ENCODE results near the gene AAR2. TPM values are rescaled to one million over a fixed set of nuclear protein-coding genes. Genes with fewer than 3 reads are reported as not detected.

The AAR2 gene, protein sequence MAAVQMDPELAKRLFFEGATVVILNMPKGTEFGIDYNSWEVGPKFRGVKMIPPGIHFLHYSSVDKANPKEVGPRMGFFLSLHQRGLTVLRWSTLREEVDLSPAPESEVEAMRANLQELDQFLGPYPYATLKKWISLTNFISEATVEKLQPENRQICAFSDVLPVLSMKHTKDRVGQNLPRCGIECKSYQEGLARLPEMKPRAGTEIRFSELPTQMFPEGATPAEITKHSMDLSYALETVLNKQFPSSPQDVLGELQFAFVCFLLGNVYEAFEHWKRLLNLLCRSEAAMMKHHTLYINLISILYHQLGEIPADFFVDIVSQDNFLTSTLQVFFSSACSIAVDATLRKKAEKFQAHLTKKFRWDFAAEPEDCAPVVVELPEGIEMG
- 24.6 to 27.2 TPM (median 24.6 TPM) in 3 replicates for total RNA-seq
- long read RNA-seq, transcript AAR2-202 (4 exons, 2,689 nt) = minor isoform, 5 of 124 reads
- long read RNA-seq, transcript AAR2-201 (4 exons, 2,430 nt) = major isoform, 104 of 124 reads
- long read RNA-seq, partial matches to known transcripts = 6 of 124 reads
- long read RNA-seq, other reads (novel, unspliced or antisense) = 9 of 124 reads

DNA sequence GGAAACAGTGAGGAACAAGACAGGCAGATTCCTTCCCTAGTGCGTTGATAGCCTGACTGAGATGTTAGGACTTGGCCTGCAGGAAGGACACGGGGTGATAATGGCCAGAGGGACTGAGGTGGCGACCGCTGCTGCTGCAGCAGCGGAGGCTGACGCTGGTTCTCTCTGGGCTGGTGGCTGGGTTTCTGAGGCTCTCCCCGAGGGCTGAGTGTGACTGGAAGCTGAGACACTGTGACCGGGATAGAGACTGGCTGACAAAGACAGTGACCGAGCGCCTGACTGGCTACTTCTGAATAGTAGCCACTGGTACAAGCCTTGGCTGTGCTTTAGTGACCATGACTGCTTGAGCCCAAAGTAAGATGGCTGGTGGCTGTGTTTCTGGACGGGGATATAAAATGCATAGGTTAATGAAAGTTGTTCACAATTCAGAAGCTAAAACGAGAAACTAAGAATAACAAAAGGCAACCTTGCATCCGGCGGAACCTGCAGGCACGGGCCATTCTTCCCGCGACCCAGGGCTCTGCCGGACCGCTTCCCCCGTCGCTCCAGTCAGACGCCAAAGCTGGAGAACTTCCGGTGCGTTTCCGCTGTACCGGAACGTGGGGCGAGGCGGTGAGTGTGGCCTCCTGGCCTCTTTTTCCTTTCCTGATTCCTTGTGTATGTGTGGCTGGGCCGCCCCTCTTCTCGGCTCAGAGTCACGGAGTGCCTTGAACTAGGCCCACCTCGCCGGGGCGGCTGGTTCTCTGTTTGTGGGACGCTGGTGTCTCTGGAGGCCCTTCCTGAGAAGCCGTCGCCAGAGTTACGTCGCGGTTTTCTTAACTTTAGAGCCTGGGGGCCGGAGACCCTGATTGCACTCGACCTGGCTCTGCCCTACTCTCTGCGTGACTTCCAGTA, at the start of gene AAR2:
Gene AAR2, plus strand, starts transcription at position 587 of the 894 bp plus-strand sequence. CDS start 3,391 bp downstream, outside the sequence.
- H3K36me3 Mint-ChIP-seq (ENCODE audit: low read depth) = peaks cover 1% of the 10 kb centered on the region
- peak within 1 kb of the TSS; percentile 92 for H3K4me3 Mint-ChIP-seq (ENCODE audit: unreplicated experiment)
- H3K4me1 Mint-ChIP-seq (ENCODE audit: low read depth) = peaks cover 29% of the 10 kb centered on the region
- TF ChIP-seq, protein P1, sequence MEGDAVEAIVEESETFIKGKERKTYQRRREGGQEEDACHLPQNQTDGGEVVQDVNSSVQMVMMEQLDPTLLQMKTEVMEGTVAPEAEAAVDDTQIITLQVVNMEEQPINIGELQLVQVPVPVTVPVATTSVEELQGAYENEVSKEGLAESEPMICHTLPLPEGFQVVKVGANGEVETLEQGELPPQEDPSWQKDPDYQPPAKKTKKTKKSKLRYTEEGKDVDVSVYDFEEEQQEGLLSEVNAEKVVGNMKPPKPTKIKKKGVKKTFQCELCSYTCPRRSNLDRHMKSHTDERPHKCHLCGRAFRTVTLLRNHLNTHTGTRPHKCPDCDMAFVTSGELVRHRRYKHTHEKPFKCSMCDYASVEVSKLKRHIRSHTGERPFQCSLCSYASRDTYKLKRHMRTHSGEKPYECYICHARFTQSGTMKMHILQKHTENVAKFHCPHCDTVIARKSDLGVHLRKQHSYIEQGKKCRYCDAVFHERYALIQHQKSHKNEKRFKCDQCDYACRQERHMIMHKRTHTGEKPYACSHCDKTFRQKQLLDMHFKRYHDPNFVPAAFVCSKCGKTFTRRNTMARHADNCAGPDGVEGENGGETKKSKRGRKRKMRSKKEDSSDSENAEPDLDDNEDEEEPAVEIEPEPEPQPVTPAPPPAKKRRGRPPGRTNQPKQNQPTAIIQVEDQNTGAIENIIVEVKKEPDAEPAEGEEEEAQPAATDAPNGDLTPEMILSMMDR (IDR thresholded peaks at IDR 0.05) = no peak
- peak; percentile 85 for DNase-seq (ENCODE audit: low spot score)
- no peaks in the 10 kb centered on the region for H3K9me3 Mint-ChIP-seq (ENCODE audit: low read depth)
- peak within 1 kb of the TSS; percentile 97 for H3K27ac Mint-ChIP-seq (ENCODE audit: unreplicated experiment)
- no peaks in the 10 kb centered on the region for H3K27me3 Mint-ChIP-seq (ENCODE audit: low read depth)

DNA sequence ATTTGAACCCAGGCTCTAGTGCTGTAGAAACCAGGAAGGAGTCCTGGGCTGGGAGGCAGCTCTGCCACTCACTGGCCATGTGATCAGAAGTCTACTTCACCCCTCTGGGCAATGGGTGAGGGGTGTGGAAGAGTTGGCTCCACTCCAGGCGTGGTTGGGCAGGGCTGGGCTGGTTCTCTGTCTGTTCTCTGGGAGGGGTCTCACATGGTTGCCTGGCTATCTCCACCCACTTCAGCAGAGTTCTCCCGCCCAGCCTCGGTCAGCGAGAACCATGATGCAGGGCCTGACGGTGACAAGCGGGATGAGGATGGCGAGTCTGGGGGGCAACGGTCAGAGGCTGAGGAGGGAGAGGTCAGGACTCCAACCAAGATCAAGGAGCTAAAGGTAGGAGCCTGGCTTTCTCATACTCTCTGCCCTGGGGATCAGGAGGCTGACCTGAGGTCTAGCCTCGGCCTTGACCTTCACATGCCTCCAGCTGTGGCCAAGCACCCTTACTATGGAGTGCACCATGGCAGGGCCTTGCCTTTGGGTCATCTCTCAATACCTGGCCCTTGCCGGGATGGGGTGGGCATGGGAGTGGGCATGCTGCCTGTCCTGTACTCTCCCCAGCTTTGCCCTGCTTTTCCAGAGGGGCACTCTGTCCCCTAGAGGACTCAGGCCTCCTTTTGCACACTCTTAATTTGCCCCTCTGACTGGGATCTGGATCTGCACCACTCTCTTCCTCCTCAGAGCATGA, 42.1 kb upstream of the AAR2 start:
- no peak for DNase-seq (ENCODE audit: low spot score)
- Mint-ChIP-seq H3K4me3 (ENCODE audit: unreplicated experiment) (no peak overlapping the region), H3K36me3 (ENCODE audit: low read depth) (peaks cover 37% of the 10 kb centered on the region), H3K27ac (ENCODE audit: unreplicated experiment) (no peak overlapping the region), H3K9me3 (ENCODE audit: low read depth) (no peaks in the 10 kb centered on the region), H3K4me1 (ENCODE audit: low read depth) (no peaks in the 10 kb centered on the region), H3K27me3 (ENCODE audit: low read depth) (no peaks in the 10 kb centered on the region)
- TF ChIP-seq, protein P1 (IDR thresholded peaks at IDR 0.05) = no peak

DNA sequence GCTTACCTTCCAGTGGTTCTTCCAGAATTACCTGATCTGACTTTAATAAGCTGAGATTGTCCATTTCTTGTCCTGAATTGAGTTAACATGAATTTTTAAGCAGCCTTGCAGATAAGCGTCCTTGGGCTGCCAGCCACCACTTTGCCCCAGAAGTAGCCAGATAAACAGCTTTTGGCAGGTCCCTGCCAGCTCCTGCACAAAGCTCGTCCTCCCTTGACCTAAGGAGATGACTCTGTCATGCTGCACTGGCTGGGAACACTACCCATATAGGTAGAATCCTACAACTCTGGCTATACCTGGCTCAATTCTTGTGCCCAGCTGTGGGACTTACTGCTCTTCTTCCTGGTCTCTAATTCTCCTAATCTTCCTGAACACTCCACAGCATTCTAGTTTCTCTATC, 39.6 kb upstream of the AAR2 start:
- Mint-ChIP-seq H3K4me1 (ENCODE audit: low read depth) (no peaks in the 10 kb centered on the region), H3K36me3 (ENCODE audit: low read depth) (peaks cover 25% of the 10 kb centered on the region), H3K9me3 (ENCODE audit: low read depth) (no peaks in the 10 kb centered on the region), H3K27me3 (ENCODE audit: low read depth) (no peaks in the 10 kb centered on the region), H3K4me3 (ENCODE audit: unreplicated experiment) (no peak overlapping the region), H3K27ac (ENCODE audit: unreplicated experiment) (no peak overlapping the region)
- TF ChIP-seq, protein P1 (IDR thresholded peaks at IDR 0.05) = no peak
- no peak for DNase-seq (ENCODE audit: low spot score)

DNA sequence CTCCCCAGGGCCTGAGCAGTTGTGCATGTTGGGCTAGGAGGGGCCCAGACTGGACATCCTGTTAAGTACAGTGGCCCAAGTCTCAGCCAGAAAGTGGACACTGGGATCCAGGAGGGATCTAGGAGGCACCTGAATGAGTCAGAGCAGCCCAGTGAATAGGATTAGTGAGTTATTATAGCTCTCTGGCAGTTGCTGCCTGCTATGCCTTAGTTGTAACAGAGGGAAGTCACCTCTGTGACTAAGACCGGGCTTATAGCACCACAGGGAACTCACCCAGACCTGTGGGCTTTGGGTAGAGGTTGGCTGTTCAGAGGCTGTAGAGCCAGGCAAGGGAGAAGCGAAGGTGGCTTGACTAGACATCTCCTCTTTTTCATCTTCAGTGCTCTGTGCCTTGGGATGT, 39.0 kb upstream of the AAR2 start:
- no peaks in the 10 kb centered on the region for H3K27me3 Mint-ChIP-seq (ENCODE audit: low read depth)
- H3K4me3 Mint-ChIP-seq (ENCODE audit: unreplicated experiment) = no peak overlapping the region
- TF ChIP-seq, protein P1 (IDR thresholded peaks at IDR 0.05) = no peak
- no peak overlapping the region for H3K27ac Mint-ChIP-seq (ENCODE audit: unreplicated experiment)
- DNase-seq (ENCODE audit: low spot score) = no peak
- H3K9me3 Mint-ChIP-seq (ENCODE audit: low read depth) = no peaks in the 10 kb centered on the region
- no peaks in the 10 kb centered on the region for H3K4me1 Mint-ChIP-seq (ENCODE audit: low read depth)
- H3K36me3 Mint-ChIP-seq (ENCODE audit: low read depth) = peaks cover 26% of the 10 kb centered on the region

Measured in chondrocyte (in vitro differentiated cells).